HCT116 (cell line): ENCODE measurements around the gene CHST10.

Experiments used
- CEBPB ChIP-seq: IDR thresholded peaks from 2 replicates; pipeline ENCODE4 v1.6.1; 2012; ENCODE audit warnings: low read depth
- EZH2 ChIP-seq: fragments of 200-600 bp; sonication (generic); IDR thresholded peaks from 2 replicates; pipeline ENCODE4 v1.6.1; 2017; ENCODE audit warnings: antibody characterized with exemption, mixed run types
- MAX ChIP-seq: IDR thresholded peaks from 2 replicates; pipeline ENCODE4 v1.6.1; 2012
- POLR2A ChIP-seq: IDR thresholded peaks from 2 replicates; pipeline ENCODE4 v1.7.0; 2011; ENCODE audit warnings: borderline replicate concordance; ENCODE audit not compliant: insufficient read depth, insufficient read length; ENCODE audit errors: extremely low read depth
- POLR2AphosphoS5 ChIP-seq: IDR thresholded peaks from 2 replicates; pipeline ENCODE4 v1.6.1; 2011; ENCODE audit warnings: mild to moderate bottlenecking, low read depth, low read length, moderate library complexity
- SP1 ChIP-seq: IDR thresholded peaks from 2 replicates; pipeline ENCODE4 v1.6.1; 2012; ENCODE audit warnings: low read depth
- TCF7L2 ChIP-seq: IDR thresholded peaks from 2 replicates; pipeline ENCODE4 v1.7.0; 2011; ENCODE audit warnings: borderline replicate concordance, inconsistent platforms; ENCODE audit not compliant: insufficient read depth, insufficient read length; ENCODE audit errors: extremely low read depth
- ZBTB33 ChIP-seq: IDR thresholded peaks from 2 replicates; pipeline ENCODE4 v1.6.1; 2011; ENCODE audit warnings: mild to moderate bottlenecking, low read length, moderate library complexity; ENCODE audit not compliant: insufficient replicate concordance; ENCODE audit errors: extremely low read depth
- ZNF274 ChIP-seq: fragments of 200-500 bp; sonication (Bioruptor generic); IDR thresholded peaks from 2 replicates; pipeline ENCODE4 v1.6.1; 2014; ENCODE audit warnings: mild to moderate bottlenecking, low read depth, low read length, inconsistent platforms
- TF ChIP-seq, protein P1 (sequence below), 3 experiments: fragments of 200-600 bp in 1 of 3; sonication (generic) in 1 of 3; IDR thresholded peaks in 2 of 3; conservative IDR thresholded peaks in 1 of 3; 2 replicates each; pipeline ENCODE4 v1.5.1; 2012 to 2017; ENCODE audit warnings: low read depth in 2 of 3, low read length in 2 of 3, antibody characterized with exemption in 1 of 3, borderline replicate concordance in 1 of 3, control low read depth in 1 of 3, mild to moderate bottlenecking in 1 of 3, mixed read lengths in 1 of 3, mixed run types in 1 of 3, moderate library complexity in 1 of 3; ENCODE audit not compliant: insufficient read depth in 1 of 3

- TF ChIP-seq CEBPB (no peak), POLR2A (no peak), TCF7L2 (no peak), POLR2AphosphoS5 (no peak), ZNF274 (no peak), EZH2 (no peak), MAX (no peak), ZBTB33 (no peak), SP1 (no peak)
- TF ChIP-seq, protein P1, sequence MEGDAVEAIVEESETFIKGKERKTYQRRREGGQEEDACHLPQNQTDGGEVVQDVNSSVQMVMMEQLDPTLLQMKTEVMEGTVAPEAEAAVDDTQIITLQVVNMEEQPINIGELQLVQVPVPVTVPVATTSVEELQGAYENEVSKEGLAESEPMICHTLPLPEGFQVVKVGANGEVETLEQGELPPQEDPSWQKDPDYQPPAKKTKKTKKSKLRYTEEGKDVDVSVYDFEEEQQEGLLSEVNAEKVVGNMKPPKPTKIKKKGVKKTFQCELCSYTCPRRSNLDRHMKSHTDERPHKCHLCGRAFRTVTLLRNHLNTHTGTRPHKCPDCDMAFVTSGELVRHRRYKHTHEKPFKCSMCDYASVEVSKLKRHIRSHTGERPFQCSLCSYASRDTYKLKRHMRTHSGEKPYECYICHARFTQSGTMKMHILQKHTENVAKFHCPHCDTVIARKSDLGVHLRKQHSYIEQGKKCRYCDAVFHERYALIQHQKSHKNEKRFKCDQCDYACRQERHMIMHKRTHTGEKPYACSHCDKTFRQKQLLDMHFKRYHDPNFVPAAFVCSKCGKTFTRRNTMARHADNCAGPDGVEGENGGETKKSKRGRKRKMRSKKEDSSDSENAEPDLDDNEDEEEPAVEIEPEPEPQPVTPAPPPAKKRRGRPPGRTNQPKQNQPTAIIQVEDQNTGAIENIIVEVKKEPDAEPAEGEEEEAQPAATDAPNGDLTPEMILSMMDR (IDR thresholded peaks at IDR 0.05 in 2 of 3, conservative IDR thresholded peaks at IDR 0.05 in 1 of 3; ENCODE audit: borderline replicate concordance in 1 of 3, insufficient read depth in 1 of 3, low read depth in 2 of 3, low read length in 2 of 3): no peak
These were observed 12.3 kb upstream of the CHST10 start for GRCh38 chr2:100429726-100430125.
